ENCODE data around the gene ARF3. TPM values are rescaled to one million over a fixed set of nuclear protein-coding genes. Genes with fewer than 3 reads are reported as not detected.
A peak's percentile ranks its signal among the peaks of the same experiment; 100 is the strongest.

ARF3 gene
- total and polyA plus RNA-seq, 2 donors from 2014 or later = 111 to 229 TPM

- Histone ChIP-seq H3K4me1 (ENCODE audit: control insufficient read depth in 2 of 3, insufficient read depth in 2 of 3, low read depth in 1 of 3, low read length in 3 of 3) (no peaks in the 10 kb centered on the region), H3K4me3 (ENCODE audit: low read length in 3 of 3) (no peak overlapping the region), H3K36me3 (ENCODE audit: control insufficient read depth in 2 of 3, insufficient read depth in 3 of 3, low read length in 3 of 3) (no peaks in the 10 kb centered on the region), H3K9me3 (ENCODE audit: control insufficient read depth in 2 of 3, insufficient read depth in 1 of 3, low read length in 3 of 3) (no peaks in the 10 kb centered on the region), H3K9ac (ENCODE audit: low read length in 3 of 3) (no peak overlapping the region), H3K27ac (ENCODE audit: low read depth in 2 of 2, low read length in 2 of 2) (no peak overlapping the region), H3K27me3 (ENCODE audit: control insufficient read depth, insufficient read depth, low read length) (peaks cover 29% of the 10 kb centered on the region)
- FAIRE-seq (no peak), DNase-seq (peak in 4 of 5 donors; percentile 63 to 77 (median 68))
- intact Hi-C loops (cut with DNase I) = no loop called here
- TF ChIP-seq CTCF (IDR thresholded peaks at IDR 0.05; ENCODE audit: borderline replicate concordance, extremely low read depth, insufficient read depth) = peak; percentile 74
Observed at GRCh38 chr12:48988030-48988649, 30.9 kb upstream of the ARF3 start.

- FAIRE-seq (no peak), DNase-seq (no peak)
- H3K4me3 ChIP-seq (ENCODE audit: low read length in 3 of 3) = no peak overlapping the region
- H3K9me3 ChIP-seq (ENCODE audit: control insufficient read depth in 2 of 3, insufficient read depth in 1 of 3, low read length in 3 of 3) = no peaks in the 10 kb centered on the region
- H3K27ac ChIP-seq (ENCODE audit: low read depth in 2 of 2, low read length in 2 of 2) = no peak overlapping the region
- no peaks in the 10 kb centered on the region for H3K36me3 ChIP-seq (ENCODE audit: control insufficient read depth in 2 of 3, insufficient read depth in 3 of 3, low read length in 3 of 3)
- TF ChIP-seq CTCF (IDR thresholded peaks at IDR 0.05; ENCODE audit: borderline replicate concordance, extremely low read depth, insufficient read depth) = no peak
- peaks cover 39% of the 10 kb centered on the region for H3K27me3 ChIP-seq (ENCODE audit: control insufficient read depth, insufficient read depth, low read length)
- H3K9ac ChIP-seq (ENCODE audit: low read length in 3 of 3) = no peak overlapping the region
- intact Hi-C loops (cut with DNase I) = no loop called here
- no peaks in the 10 kb centered on the region for H3K4me1 ChIP-seq (ENCODE audit: control insufficient read depth in 2 of 3, insufficient read depth in 2 of 3, low read depth in 1 of 3, low read length in 3 of 3)
Observed at GRCh38 chr12:48986720-48987291, 29.5 kb upstream of the ARF3 start.

- no peak for DNase-seq
- Histone ChIP-seq H3K9ac (ENCODE audit: low read length in 3 of 3) (no peak overlapping the region), H3K27me3 (ENCODE audit: control insufficient read depth, insufficient read depth, low read length) (peaks cover 47% of the 10 kb centered on the region), H3K4me3 (ENCODE audit: low read length in 3 of 3) (no peak overlapping the region), H3K4me1 (ENCODE audit: control insufficient read depth in 2 of 3, insufficient read depth in 2 of 3, low read depth in 1 of 3, low read length in 3 of 3) (peaks cover 0 to 7% (median 1%) of the 10 kb centered on the region in 3 donors), H3K27ac (ENCODE audit: low read depth in 2 of 2, low read length in 2 of 2) (no peak overlapping the region), H3K9me3 (ENCODE audit: control insufficient read depth in 2 of 3, insufficient read depth in 1 of 3, low read length in 3 of 3) (no peaks in the 10 kb centered on the region), H3K36me3 (ENCODE audit: control insufficient read depth in 2 of 3, insufficient read depth in 3 of 3, low read length in 3 of 3) (no peaks in the 10 kb centered on the region)
- no peak for FAIRE-seq
- intact Hi-C loops (cut with DNase I) = no loop called here
- no peak for TF ChIP-seq CTCF (IDR thresholded peaks at IDR 0.05; ENCODE audit: borderline replicate concordance, extremely low read depth, insufficient read depth)
Observed at GRCh38 chr12:48985901-48986300, 28.6 kb upstream of the ARF3 start.
